ENCODE results near the gene THRB. TPM values are rescaled to one million over a fixed set of nuclear protein-coding genes. Genes with fewer than 3 reads are reported as not detected.

Gene THRB
- total RNA-seq, 1 donor from 2014 or later, result 22.8 TPM

DNA sequence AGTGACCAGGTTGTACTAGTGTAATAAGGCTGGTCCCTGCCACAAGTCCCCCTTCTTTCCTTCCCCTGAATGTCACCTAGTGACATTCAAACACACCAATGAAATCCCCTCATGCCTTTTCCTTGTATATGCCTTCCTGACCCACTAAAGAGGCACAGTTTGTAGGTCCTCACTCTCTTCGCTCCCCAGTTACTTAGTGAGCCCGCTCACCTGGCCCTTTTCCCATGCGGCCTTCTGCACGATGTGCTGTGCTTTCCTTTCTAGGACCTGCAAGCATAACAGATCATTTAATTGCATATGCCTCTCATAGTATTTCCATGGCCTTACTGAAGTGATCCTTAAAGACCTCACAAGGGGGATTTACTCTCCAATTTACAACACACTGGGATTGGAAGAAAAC is 146.3 kb downstream of the THRB start:
- TF ChIP-seq POLR2A (IDR thresholded peaks at IDR 0.05) (no peak), CTCF (IDR thresholded peaks at IDR 0.05) (no peak), POLR2AphosphoS5 (IDR thresholded peaks at IDR 0.05; ENCODE audit: insufficient read depth in 1 of 2, low read depth in 1 of 2) (no peak)
- no peak for DNase-seq (ENCODE audit: extremely low spot score in 2 of 2)
- peaks cover 14% of the 10 kb centered on the region for H3K4me1 ChIP-seq
- H3K27ac ChIP-seq, result no peak overlapping the region
- H3K27me3 ChIP-seq, result no peaks in the 10 kb centered on the region
- no peak overlapping the region for H3K4me3 ChIP-seq
- intact Hi-C loops (cut with DNase I), result no loop called here
- H3K36me3 ChIP-seq, result no peaks in the 10 kb centered on the region
- no peaks in the 10 kb centered on the region for H3K9me3 ChIP-seq

DNA sequence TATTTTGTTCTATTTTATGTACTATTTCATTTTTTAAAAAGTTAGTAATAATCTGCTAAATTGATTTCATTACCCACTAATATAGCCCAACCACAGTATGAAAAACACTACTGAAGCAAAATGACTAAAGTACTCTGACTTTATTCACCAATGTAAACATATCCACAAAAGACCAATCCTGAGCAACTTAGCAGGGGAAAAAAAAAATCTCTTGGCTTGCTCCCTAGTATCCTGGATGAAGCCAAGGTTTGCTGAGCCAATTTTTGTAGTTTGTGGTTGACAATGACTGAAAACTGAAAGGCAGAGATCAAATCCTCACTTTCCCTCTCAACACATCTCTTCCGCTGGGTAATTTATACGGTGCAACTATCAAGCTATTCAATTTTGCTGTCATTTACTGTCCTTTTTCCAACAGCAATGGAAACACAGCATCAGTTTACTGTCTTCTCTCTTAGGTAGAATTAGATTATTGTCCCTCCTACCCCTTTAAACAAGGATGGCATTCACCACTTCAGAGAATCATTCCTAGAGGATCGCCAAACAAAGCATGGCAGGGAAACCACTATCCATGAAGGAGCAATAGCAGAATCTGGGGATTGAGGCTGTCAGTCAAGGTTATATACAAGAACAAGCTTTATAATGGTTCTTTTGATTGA is 149.7 kb downstream of the THRB start:
- Histone ChIP-seq H3K27ac (no peak overlapping the region), H3K4me3 (no peak overlapping the region), H3K36me3 (no peaks in the 10 kb centered on the region), H3K4me1 (peaks cover 3% of the 10 kb centered on the region), H3K27me3 (no peaks in the 10 kb centered on the region), H3K9me3 (no peaks in the 10 kb centered on the region)
- no peak for TF ChIP-seq POLR2A (IDR thresholded peaks at IDR 0.05)
- TF ChIP-seq POLR2AphosphoS5 (IDR thresholded peaks at IDR 0.05; ENCODE audit: insufficient read depth in 1 of 2, low read depth in 1 of 2), result no peak
- TF ChIP-seq CTCF (IDR thresholded peaks at IDR 0.05), result no peak
- no peak for DNase-seq (ENCODE audit: extremely low spot score in 2 of 2)
- intact Hi-C loops (cut with DNase I), result no loop called here

DNA sequence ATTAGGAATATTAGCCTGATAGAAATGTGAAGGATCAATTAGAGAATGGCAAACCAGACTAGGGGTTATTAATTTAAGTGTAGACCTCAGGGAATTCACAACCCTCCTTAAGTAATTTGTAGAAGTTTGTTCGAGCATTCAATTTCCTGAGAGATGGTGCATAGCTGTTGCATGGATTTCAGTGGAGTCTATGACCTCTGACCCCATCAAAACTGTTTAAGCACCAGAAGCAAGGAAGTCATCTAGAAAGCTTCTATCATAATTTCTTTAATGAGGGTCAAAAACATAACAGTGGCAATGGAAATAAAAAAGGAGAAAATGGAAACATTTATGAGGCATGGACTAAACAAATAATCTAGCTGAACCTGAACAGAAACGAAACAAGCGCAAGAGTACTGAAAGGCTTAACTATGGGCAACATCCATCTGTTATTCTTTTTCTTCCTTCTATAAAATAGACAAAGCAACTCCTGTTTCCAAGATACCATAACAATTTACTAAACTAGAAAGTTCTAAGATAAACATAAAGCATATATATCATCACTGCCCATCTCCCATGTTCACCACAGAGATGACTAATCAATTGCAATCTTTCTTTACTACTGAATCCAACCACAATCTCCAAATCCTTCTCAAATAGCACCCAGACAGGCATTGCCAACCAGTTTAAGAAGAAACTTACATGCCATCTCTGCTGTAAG is 151.4 kb downstream of the THRB start:
- Histone ChIP-seq H3K4me3 (no peak overlapping the region), H3K27ac (no peak overlapping the region), H3K4me1 (peaks cover 10% of the 10 kb centered on the region), H3K27me3 (no peaks in the 10 kb centered on the region), H3K9me3 (no peaks in the 10 kb centered on the region), H3K36me3 (no peaks in the 10 kb centered on the region)
- intact Hi-C loops (cut with DNase I), result no loop called here
- TF ChIP-seq POLR2AphosphoS5 (IDR thresholded peaks at IDR 0.05; ENCODE audit: insufficient read depth in 1 of 2, low read depth in 1 of 2) (no peak), POLR2A (IDR thresholded peaks at IDR 0.05) (no peak), CTCF (IDR thresholded peaks at IDR 0.05) (no peak)
- DNase-seq (ENCODE audit: extremely low spot score in 2 of 2), result no peak

- intact Hi-C loops (cut with DNase I), result no loop called here
- no peak for DNase-seq (ENCODE audit: extremely low spot score in 2 of 2)
- no peak overlapping the region for H3K27ac ChIP-seq
- H3K27me3 ChIP-seq, result no peaks in the 10 kb centered on the region
- no peak for TF ChIP-seq POLR2AphosphoS5 (IDR thresholded peaks at IDR 0.05; ENCODE audit: insufficient read depth in 1 of 2, low read depth in 1 of 2)
- no peak for TF ChIP-seq POLR2A (IDR thresholded peaks at IDR 0.05)
- TF ChIP-seq CTCF (IDR thresholded peaks at IDR 0.05), result no peak
- peaks cover 10% of the 10 kb centered on the region for H3K4me1 ChIP-seq
- H3K9me3 ChIP-seq, result no peaks in the 10 kb centered on the region
- H3K36me3 ChIP-seq, result no peaks in the 10 kb centered on the region
- H3K4me3 ChIP-seq, result no peak overlapping the region
These were observed 152.4 kb downstream of the THRB start for GRCh38 chr3:24342275-24342674.

GRCh38 chr3:24341668-24342067 is 153.0 kb downstream of the THRB start:
- TF ChIP-seq CTCF (IDR thresholded peaks at IDR 0.05) (no peak), POLR2AphosphoS5 (IDR thresholded peaks at IDR 0.05; ENCODE audit: insufficient read depth in 1 of 2, low read depth in 1 of 2) (no peak), POLR2A (IDR thresholded peaks at IDR 0.05) (no peak)
- H3K4me1 ChIP-seq, result peaks cover 10% of the 10 kb centered on the region
- H3K36me3 ChIP-seq, result no peaks in the 10 kb centered on the region
- no peaks in the 10 kb centered on the region for H3K27me3 ChIP-seq
- intact Hi-C loops (cut with DNase I), result no loop called here
- H3K4me3 ChIP-seq, result no peak overlapping the region
- no peaks in the 10 kb centered on the region for H3K9me3 ChIP-seq
- no peak overlapping the region for H3K27ac ChIP-seq
- DNase-seq (ENCODE audit: extremely low spot score in 2 of 2), result no peak

All from vagina (tissue), 2 donors.